HG02642 (cell line): ENCODE data around the gene ST3GAL3.
A peak's percentile ranks its signal among the peaks of the same experiment; 100 is the strongest.

Experiments
- ATAC-seq: cut with Tn5 transposase; IDR thresholded peaks from one replicate; pipeline ENCODE4 v1.9.1; 2021; ENCODE audit warnings: mild to moderate bottlenecking; ENCODE audit not compliant: unreplicated experiment, poor library complexity

The ST3GAL3 gene

GRCh38 chr1:43933386-43934100 lies 226.2 kb downstream of the ST3GAL3 start, which contains the start of gene ARTN:
Gene ARTN (plus strand): TSS chr1:43933801. CDS start chr1:43935657, 1,856 bp downstream.
- ATAC-seq, result no peak

DNA sequence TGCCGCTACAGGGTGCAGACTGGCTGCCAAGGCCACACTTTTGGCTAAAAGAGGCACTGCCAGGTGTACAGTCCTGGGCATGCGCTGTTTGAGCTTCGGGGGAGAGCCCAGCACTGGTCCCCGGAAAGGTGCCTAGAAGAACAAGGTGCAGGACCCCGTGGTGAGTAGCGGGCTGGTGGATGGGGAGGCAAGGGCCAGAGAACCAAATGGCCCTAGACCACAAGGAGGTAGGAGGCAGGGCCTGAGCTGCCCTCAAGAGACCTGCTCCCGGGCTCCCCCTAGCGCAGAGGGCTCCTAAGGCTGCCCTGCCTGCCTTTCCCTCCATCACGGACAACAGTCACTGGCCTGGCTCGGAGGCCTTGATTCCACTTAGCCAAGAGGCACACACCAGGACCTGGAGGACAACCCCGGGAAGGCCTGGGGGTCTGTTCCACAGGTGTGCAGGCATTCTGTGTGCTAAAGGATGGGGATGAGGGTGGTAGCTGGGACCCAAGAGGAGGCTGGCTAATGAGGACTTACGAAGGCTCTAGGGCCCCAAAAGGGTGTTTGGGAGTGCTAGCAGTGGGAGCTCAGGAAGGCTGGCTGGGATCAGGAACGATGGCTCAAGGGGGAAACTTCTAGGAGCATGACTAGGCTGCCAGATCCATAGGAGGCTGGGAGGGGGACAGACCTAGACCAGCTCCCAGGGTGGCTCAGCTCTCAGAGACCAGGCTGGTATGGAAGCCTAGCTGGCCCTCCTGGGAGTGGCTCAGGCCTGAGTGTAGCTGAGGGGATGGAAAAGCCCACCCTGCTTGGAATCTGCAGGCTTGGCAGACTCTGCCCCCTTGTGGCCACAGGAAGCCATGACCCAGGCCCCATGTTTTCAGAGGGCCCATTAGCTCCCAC lies 227.0 kb downstream of the ST3GAL3 start:
- no peak for ATAC-seq

DNA sequence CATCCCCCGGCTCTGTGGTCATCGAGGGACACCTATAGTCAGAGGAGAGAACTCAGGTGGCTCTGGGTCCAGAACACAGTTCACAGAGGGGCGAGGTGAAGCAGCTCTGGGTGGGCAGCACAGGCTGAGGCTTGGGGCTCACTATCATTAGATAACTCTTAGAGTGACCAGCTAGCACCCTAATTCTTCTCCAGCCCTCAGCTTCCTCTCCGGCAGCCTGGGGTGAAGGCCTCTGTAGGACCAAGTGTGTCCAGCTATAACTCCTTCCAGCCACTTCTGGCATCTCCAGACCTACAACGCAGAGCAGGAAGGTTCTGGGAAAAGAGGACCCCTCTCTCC lies 227.6 kb downstream of the ST3GAL3 start:
- ATAC-seq, result no peak

- no peak for ATAC-seq
These were observed 228.5 kb downstream of the ST3GAL3 start for GRCh38 chr1:43935711-43936427.

DNA sequence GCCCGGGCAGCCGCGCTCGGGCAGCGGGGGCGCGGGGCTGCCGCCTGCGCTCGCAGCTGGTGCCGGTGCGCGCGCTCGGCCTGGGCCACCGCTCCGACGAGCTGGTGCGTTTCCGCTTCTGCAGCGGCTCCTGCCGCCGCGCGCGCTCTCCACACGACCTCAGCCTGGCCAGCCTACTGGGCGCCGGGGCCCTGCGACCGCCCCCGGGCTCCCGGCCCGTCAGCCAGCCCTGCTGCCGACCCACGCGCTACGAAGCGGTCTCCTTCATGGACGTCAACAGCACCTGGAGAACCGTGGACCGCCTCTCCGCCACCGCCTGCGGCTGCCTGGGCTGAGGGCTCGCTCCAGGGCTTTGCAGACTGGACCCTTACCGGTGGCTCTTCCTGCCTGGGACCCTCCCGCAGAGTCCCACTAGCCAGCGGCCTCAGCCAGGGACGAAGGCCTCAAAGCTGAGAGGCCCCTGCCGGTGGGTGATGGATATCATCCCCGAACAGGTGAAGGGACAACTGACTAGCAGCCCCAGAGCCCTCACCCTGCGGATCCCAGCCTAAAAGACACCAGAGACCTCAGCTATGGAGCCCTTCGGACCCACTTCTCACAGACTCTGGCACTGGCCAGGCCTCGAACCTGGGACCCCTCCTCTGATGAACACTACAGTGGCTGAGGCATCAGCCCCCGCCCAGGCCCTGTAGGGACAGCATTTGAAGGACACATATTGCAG lies 229.3 kb downstream of the ST3GAL3 start:
- no peak for ATAC-seq

GRCh38 chr1:43937179-43937865 lies 230.0 kb downstream of the ST3GAL3 start:
- ATAC-seq, result no peak

GRCh38 chr1:43938383-43938782 lies 231.0 kb downstream of the ST3GAL3 start:
- no peak for ATAC-seq

DNA sequence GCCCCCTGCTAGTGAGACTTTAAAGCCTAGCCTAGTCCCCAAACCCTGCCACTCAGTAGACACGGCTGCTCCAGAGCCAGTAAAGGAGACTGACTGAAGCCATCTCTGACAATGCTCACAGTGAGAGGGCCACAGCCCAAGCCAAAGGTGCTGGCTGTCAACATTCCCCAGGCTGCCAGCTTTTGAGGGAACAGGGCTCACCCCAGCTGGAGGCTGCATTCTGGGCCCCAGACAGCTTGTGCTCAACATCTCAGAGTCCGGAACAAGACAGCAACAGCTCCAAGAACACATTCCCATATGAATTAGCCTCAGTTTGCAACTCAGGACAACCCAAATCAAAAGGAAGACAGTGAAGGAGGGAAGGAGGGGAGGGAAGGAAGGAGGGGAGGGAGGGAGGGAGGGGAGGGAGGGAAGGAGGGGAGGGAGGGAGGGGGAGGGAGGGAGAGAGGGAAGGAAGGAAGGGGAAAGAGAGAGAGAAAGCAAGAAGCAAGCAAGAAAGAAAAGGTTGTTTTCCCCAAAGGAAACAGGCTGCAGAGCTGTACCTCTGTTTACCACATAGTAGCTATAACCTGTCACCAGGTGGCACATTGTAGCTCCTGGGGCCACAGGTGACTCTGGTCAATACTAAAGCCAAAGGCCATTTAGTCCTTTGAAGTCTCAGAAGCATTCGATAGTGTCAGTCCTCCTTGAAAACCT lies 231.7 kb downstream of the ST3GAL3 start:
- no peak for ATAC-seq

DNA sequence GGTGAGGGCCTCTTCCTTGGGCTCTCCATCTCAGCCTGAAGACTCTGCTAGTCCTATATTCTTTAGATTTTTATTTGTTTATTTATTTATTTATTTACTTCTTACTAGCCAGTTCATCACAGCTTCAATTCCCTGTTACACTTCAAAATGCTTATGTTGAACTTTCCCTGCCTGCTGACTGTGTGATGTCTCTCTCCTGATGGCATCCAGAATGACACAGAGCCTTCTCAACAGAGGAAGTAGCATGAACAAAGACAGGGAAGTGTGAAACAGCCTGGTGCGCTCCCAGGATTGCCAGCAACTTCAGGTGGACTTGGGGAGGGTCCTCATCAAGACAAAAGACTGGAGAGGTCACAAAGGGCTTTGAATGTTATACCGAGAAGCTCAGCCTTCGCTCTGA lies 235.1 kb downstream of the ST3GAL3 start:
- no peak for ATAC-seq

- ATAC-seq, result no peak
These were observed 237.5 kb downstream of the ST3GAL3 start for GRCh38 chr1:43944860-43945259.

- no peak for ATAC-seq
These were observed 238.4 kb downstream of the ST3GAL3 start for GRCh38 chr1:43945674-43946235.

DNA sequence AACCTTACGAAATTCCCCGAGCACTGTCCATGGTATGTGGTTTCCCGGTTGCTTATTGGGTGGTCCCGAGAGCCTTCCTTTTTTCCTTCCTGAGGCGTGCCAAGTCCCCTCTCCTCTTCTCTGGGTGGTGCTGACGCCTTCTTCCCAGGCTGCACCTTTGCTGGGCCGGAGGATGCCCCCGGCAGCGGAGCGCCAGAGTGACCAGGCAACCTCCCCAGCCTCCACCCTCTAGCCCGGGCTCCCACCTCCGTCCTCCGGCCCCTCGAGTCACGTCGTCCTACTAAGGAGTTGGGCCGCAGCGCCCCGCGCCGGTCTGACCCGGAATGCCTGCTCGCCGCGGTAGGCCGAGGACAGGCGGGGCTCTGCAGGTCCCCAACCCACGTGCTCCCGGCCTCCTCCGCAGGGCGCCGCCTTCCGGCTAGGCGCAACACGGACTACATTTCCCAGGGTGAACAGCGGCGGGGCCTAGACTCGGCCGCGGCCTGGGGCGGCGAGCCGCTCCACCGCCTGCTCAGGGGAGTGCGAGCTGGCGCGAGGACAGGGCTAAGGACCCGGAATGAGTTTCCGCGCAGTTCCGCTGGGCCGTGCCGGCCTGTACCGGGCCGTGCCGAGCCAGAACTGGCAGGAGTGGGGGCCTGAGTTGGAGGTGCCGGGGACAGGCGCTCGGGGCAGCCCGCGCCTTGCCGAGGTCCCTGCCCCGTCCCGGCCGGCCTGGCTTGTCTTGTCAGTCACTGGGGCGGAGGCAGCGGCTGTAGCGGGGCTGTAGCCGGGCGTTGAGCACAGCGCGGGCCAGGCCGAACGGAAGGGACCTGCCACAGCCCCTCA lies 239.1 kb downstream of the ST3GAL3 start, which contains the start of gene IPO13:
Gene IPO13 (plus strand): TSS at position 715 of the 825 bp plus-strand sequence. CDS start 651 bp downstream, outside the sequence.
- peak; percentile 92 for ATAC-seq

DNA sequence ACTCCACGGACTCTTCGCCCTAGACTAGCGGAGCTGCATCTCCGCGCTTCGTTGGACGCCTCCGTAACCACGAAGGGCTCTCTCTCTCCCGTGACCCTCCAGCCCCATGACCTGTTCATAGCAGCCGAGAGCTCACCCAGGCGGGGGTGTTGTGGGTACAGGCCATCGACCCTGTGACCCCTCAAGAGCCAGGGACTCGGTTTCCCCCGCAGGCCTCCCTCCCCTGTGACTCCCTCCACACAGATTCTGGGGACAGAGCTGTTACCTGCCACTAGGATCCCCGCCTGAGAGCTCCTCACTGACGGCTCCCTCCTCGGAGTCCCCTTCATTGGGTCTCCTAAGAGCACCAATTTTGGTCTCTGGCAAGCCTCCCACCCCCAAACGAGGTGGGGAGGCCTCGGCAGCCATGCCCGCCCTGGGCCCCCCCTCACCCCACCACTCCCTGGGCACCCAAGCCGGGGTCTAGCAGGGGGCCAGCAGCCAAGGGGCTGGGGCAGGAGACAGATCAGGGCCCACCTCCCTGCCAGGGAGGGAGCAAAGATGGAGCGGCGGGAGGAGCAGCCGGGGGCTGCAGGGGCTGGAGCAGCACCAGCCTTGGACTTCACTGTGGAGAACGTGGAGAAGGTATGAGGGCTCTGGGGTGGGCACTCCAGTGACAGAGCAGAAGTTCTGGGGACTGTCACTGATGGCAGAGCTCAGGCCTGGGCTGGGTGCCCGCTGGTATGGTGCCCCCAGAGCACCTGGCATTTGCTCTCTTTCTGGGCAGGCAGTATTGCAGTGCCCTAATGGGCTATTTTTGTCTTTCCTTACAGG lies 239.9 kb downstream of the ST3GAL3 start:
- ATAC-seq, result peak; percentile 2

DNA sequence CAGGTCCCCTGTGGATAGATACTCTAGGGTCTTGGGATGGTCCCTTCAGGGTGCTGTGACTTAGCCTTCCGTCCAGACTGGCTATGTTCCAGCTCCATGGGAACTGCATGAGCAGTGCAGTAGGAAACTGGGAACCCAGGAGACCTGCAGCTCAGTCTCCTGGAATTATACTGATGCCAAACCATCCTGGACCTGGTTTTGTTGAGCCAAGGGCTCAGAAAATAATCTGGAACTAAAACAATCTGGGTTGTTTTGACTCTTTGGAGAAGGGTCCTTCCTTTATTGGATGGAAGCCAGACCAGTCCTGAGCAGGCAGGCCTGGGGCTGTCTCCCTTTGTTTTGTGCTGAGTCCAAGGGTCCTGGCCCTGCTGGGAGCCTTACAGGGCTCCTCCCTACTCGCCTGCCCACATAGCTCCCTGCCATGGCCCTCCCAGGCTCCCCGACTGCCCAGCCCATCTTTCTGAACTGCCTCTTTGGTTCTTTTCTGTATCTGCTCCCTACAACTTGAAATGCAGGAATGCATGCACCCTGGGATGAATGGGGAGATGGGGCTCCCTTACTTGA lies 240.6 kb downstream of the ST3GAL3 start:
- ATAC-seq, result no peak

DNA sequence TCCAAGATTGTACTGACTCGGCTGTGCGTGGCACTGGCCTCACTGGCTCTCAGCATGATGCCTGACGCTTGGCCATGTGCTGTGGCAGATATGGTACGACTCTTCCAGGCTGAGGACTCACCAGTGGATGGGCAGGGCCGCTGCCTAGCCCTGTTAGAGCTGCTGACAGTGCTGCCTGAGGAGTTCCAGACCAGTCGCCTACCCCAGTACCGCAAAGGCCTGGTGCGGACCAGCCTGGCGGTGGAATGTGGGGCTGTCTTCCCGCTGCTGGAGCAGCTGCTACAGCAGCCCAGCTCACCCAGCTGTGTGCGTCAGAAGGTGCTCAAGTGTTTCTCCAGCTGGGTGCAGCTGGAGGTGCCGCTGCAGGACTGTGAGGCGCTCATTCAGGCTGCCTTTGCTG lies 242.3 kb downstream of the ST3GAL3 start:
- no peak for ATAC-seq

DNA sequence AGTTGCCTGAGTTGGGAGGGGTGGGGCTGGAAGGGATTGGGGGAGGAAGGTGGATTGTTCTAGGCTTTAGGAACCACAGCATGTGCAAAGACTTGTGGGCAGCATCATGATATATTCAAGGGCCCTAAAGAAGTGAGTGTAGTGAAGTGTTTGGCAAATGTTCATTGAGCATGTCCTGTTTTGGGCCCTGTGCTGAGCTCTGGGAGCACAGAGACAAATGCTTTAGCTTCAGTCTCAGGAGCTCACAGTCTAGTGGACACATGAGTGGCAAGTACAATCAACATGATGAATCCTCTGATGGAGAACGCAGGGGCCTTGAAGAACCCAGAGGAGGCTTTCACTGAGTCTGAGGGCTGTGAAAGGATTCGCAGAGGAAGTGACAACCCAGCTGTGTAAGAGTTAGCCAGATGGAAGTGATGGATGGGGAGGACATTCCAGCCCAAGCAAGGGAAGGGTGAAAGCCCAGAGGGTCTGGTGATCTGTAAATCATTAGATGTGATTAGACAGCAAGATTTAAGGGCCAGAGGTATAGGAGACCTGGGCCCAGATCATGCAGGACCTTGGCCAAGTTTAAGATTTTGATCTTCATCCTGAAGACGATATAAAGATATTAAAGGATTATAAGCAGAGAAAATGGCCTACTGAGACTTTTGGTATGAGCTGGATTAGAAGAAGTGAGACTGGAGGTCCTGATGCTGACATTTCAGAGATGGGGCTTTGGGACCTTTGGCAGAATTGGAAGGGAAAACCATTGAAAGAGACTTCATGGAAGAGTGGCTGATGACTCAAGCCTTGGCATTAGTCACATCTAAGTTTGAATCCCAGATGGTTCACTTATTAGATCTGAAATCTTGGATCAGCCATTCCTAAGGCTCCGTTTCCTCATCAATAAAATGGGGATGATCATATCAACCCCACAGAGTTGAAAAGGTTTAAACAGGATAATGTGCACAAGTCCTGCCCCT lies 244.0 kb downstream of the ST3GAL3 start:
- ATAC-seq, result no peak
